GM12878 (cell line): ENCODE data around the gene BMP15. TPM values are rescaled to one million over a fixed set of nuclear protein-coding genes. Genes with fewer than 3 reads are reported as not detected.

ENCODE experiments used
- ATAC-seq: fragments of 200-7000 bp; cut with Tn5 transposase; 3 replicates; pipeline ENCODE4 v1.9.1; 2020; ENCODE audit warnings: mild to moderate bottlenecking, moderate library complexity
- BruUV-seq: library from RNA; stranded (reverse); fragments of 400-500 nt; replicated peaks from 2 replicates; lab custom pipeline; 2021; lab: Mats Ljungman, UMichigan
- CTCF ChIA-PET: fragments of 300-600 bp; sonication (Branson Sonifier 250); formaldehyde crosslinking; extraction: SDS; loops from one replicate; lab custom pipeline; 2021; ENCODE audit warnings: inconsistent platforms; lab: Yijun Ruan, JAX
- POLR2A ChIA-PET: fragments of 350-600 bp; formaldehyde crosslinking; extraction: SDS; loops from one replicate; lab custom pipeline; 2021; ENCODE audit warnings: inconsistent platforms; lab: Charles Lee
- RAD21 ChIA-PET: fragments of 300-600 bp; sonication (Branson Sonifier 250); formaldehyde crosslinking; loops from one replicate; lab custom pipeline; 2023; ENCODE audit warnings: antibody characterized with exemption; ENCODE audit not compliant: unreplicated experiment; lab: Charles Lee
- SMC1A ChIA-PET: fragments of 300-600 bp; sonication (Branson Sonifier 250); formaldehyde crosslinking; loops from one replicate; lab custom pipeline; 2023; ENCODE audit not compliant: unreplicated experiment, uncharacterized antibody; lab: Charles Lee
- DNase-seq: peaks from one replicate; pipeline ENCODE4 v3.0.0-alpha.2; 2011; ENCODE audit warnings: low read depth, low spot score
- FAIRE-seq: peaks from 3 replicates; lab custom pipeline; 2011; peaks lifted over from hg19 to GRCh38; lab: Jason Lieb, UNC
- H2AFZ ChIP-seq: 2 replicates; pipeline ENCODE4 v1.6.0; 2011; ENCODE audit warnings: low read depth, low read length, control low read depth; ENCODE audit not compliant: control insufficient read depth
- H3K27ac ChIP-seq: 2 replicates; pipeline ENCODE4 v1.5.1; 2011; ENCODE audit warnings: control low read depth; ENCODE audit not compliant: control insufficient read depth, insufficient read depth
- H3K27me3 ChIP-seq, 2 experiments: replicated peaks in 1 of 2; 2 replicates each; pipeline versions ENCODE4 v1.6.0 to v1.6.1; 2011; ENCODE audit warnings: low read length in 1 of 2; ENCODE audit not compliant: control insufficient read depth in 2 of 2, insufficient read depth in 2 of 2
- H3K36me3 ChIP-seq, 2 experiments: 2 replicates each; pipeline ENCODE4 v1.5.1; 2011; ENCODE audit warnings: low read length in 1 of 2; ENCODE audit not compliant: control insufficient read depth in 2 of 2, insufficient read depth in 2 of 2
- H3K4me1 ChIP-seq: 2 replicates; pipeline ENCODE4 v1.6.1; 2011; ENCODE audit warnings: mild to moderate bottlenecking, low read length, moderate library complexity, mixed read lengths; ENCODE audit not compliant: control insufficient read depth, insufficient read depth
- H3K4me2 ChIP-seq: 2 replicates; pipeline ENCODE4 v1.6.0; 2011; ENCODE audit warnings: control low read depth; ENCODE audit not compliant: control insufficient read depth, insufficient read depth
- H3K4me3 ChIP-seq: fragments of 200-600 bp; sonication (generic); 2 replicates; pipeline ENCODE4 v1.5.1; 2016
- H3K79me2 ChIP-seq: 2 replicates; pipeline ENCODE4 v1.6.0; 2011; ENCODE audit warnings: low read length; ENCODE audit not compliant: control insufficient read depth, insufficient read depth
- H3K9ac ChIP-seq: 2 replicates; pipeline ENCODE4 v1.8.0; 2011; ENCODE audit warnings: low read length, control low read depth, mixed read lengths; ENCODE audit not compliant: control insufficient read depth, insufficient read depth
- H3K9me3 ChIP-seq: replicated peaks from 3 replicates; pipeline ENCODE4 v1.5.1; 2011; ENCODE audit warnings: mild to moderate bottlenecking, low read length; ENCODE audit not compliant: control insufficient read depth, insufficient read depth
- H4K20me1 ChIP-seq: 2 replicates; pipeline ENCODE4 v1.6.0; 2011; ENCODE audit not compliant: control insufficient read depth, insufficient read depth
- ATF3 ChIP-seq: IDR thresholded peaks from 2 replicates; pipeline ENCODE4 v1.6.1; 2011; ENCODE audit warnings: low read depth, mild to moderate bottlenecking, low read length, moderate library complexity, borderline replicate concordance; ENCODE audit errors: extremely low read depth
- BMI1 ChIP-seq: fragments of 450-650 bp; IDR thresholded peaks from 2 replicates; pipeline ENCODE4 v1.6.1; 2016; ENCODE audit warnings: mild to moderate bottlenecking, moderate library complexity, borderline replicate concordance
- CBX5 ChIP-seq: sonication (generic); IDR thresholded peaks from 2 replicates; pipeline ENCODE4 v1.6.1; 2016; ENCODE audit warnings: low read depth, moderate library complexity, mild to moderate bottlenecking, inconsistent platforms
- CREM ChIP-seq: IDR thresholded peaks from 2 replicates; pipeline ENCODE4 v1.6.1; 2014; ENCODE audit warnings: antibody characterized with exemption, low read depth
- CUX1 ChIP-seq: IDR thresholded peaks from 2 replicates; pipeline ENCODE4 v1.6.1; 2012; ENCODE audit warnings: improper control_type of control experiment, low read depth, low read length; ENCODE audit not compliant: insufficient replicate concordance
- FOXK2 ChIP-seq: fragments of 450-650 bp; IDR thresholded peaks from 2 replicates; pipeline ENCODE4 v1.6.1; 2017; ENCODE audit warnings: mild to moderate bottlenecking, moderate library complexity
- HDAC6 ChIP-seq: fragments of 200-600 bp; sonication (generic); IDR thresholded peaks from one replicate; pipeline ENCODE4 v1.8.0; 2017; ENCODE audit warnings: antibody characterized with exemption; ENCODE audit not compliant: unreplicated experiment
- IRF3 ChIP-seq: fragments of 450-650 bp; IDR thresholded peaks from 2 replicates; pipeline ENCODE4 v1.6.1; 2014; ENCODE audit warnings: mild to moderate bottlenecking
- KLF5 ChIP-seq: fragments of 450-650 bp; IDR thresholded peaks from 2 replicates; pipeline ENCODE4 v1.6.1; 2014; ENCODE audit warnings: mild to moderate bottlenecking; ENCODE audit not compliant: partially characterized antibody
- NFXL1 ChIP-seq: fragments of 450-650 bp; IDR thresholded peaks from 2 replicates; pipeline ENCODE4 v1.6.1; 2017; ENCODE audit warnings: antibody characterized with exemption, mild to moderate bottlenecking, borderline replicate concordance
- POLR2A ChIP-seq: IDR thresholded peaks from 2 replicates; pipeline ENCODE4 v1.6.1; 2011; ENCODE audit warnings: low read depth, mild to moderate bottlenecking, low read length
- RELB ChIP-seq: fragments of 450-650 bp; IDR thresholded peaks from 2 replicates; pipeline ENCODE4 v1.6.1; 2017; ENCODE audit warnings: low read depth, mild to moderate bottlenecking, moderate library complexity
- SPI1 ChIP-seq: IDR thresholded peaks from 2 replicates; pipeline ENCODE4 v1.6.1; 2011; ENCODE audit warnings: low read depth, mild to moderate bottlenecking, low read length, moderate library complexity, borderline replicate concordance; ENCODE audit not compliant: insufficient read depth
- SREBF1 ChIP-seq: IDR thresholded peaks from 2 replicates; pipeline ENCODE4 v1.6.1; 2012; ENCODE audit warnings: mild to moderate bottlenecking, low read length
- in situ Hi-C: fragments of 300-500 bp; cut with MboI; formaldehyde crosslinking; loops from 9 replicates; pipeline ENCODE4 v1.14.3; 2018; ENCODE audit warnings: mixed read lengths
- intact Hi-C: fragments of 100-400 bp; cut with micrococcal nuclease; formaldehyde crosslinking; loops from one replicate; pipeline ENCODE4 v1.14.2; 2022; ENCODE audit not compliant: unreplicated experiment
- polyA plus RNA-seq, 11 experiments: library from polyadenylated mRNA; depleted of rRNA in 4 of 11; unstranded in 6 of 11; stranded (reverse) in 5 of 11; fragments of >200 nt; fragmentation: Nextera tagmentation in 4 of 11; fragmentation: Illumina TruSeq in 1 of 11; extraction: Ambion mirVana in 4 of 11; extraction: Trizol in 1 of 11; gene quantifications; 1 replicate in 1 of 11; 2 replicates in 10 of 11; pipeline versions ENCODE4 v1.2.1 to v1.2.3, GENCODE V29; 2011 to 2016; ENCODE audit warnings: inconsistent platforms in 2 of 11, missing spikeins in 2 of 11, low read depth in 1 of 11
- total RNA-seq, 4 experiments: library from RNA; depleted of rRNA in 3 of 4; stranded (reverse); fragments of >200 nt in 3 of 4; fragmentation: Illumina TruSeq in 1 of 4; extraction: Trizol in 1 of 4; gene quantifications; 2 replicates each; pipeline versions ENCODE4 v1.2.1 to v1.2.3, GENCODE V29; 2013 to 2021

The BMP15 gene
- total and polyA plus RNA-seq, 10 of the 15 experiments (the other 5 are each of a cell fraction or from before 2014, with no cell fraction given): not detected

- no peak for TF ChIP-seq CUX1
- no peak for TF ChIP-seq CBX5
- TF ChIP-seq IRF3: no peak
- no peak for TF ChIP-seq BMI1
- no peak for TF ChIP-seq POLR2A
- no peak for TF ChIP-seq CREM
- no peak for TF ChIP-seq FOXK2
Measured at GRCh38 chrX:50913520-50913919, 3.0 kb downstream of the BMP15 start (continued).

- Histone ChIP-seq H3K27ac (no peak overlapping the region), H3K36me3 (no peaks in the 10 kb centered on the region), H3K4me3 (no peak overlapping the region), H3K4me1 (no peaks in the 10 kb centered on the region)
- CTCF ChIA-PET: no interaction called here
- ATAC-seq: no peak
- no peak for TF ChIP-seq HDAC6
- no peak for TF ChIP-seq KLF5
- no peak for TF ChIP-seq SPI1
- no peak for TF ChIP-seq NFXL1
- TF ChIP-seq RELB: no peak
- no peak for TF ChIP-seq SREBF1
- no peak for TF ChIP-seq ATF3
- TF ChIP-seq, all 136 proteins: peak for 0
- no peaks in the 10 kb centered on the region for H4K20me1 ChIP-seq
- DNase-seq (no peak), FAIRE-seq (no peak)
- no peak overlapping the region for H2AFZ ChIP-seq
- POLR2A ChIA-PET: no interaction called here
- H3K9me3 ChIP-seq: no peaks in the 10 kb centered on the region
- H3K9ac ChIP-seq: no peak overlapping the region
- no peak overlapping the region for H3K4me2 ChIP-seq
- no peaks in the 10 kb centered on the region for H3K27me3 ChIP-seq
- BruUV-seq: no TSS peak
- RAD21 ChIA-PET: no interaction called here
- SMC1A ChIA-PET: no interaction called here
- intact Hi-C loops (no loop called here), in situ Hi-C loops (no loop called here)
- H3K79me2 ChIP-seq: no peaks in the 10 kb centered on the region
Measured at GRCh38 chrX:50920132-50920531, 9.6 kb downstream of the BMP15 start.
